HL-60/S4 treated with retinoic acid at 250 ng/mL for 4 days and 3 days (cell line): ENCODE results near the gene TNNI2.

Experiments used
- in situ Hi-C: fragments of 300-500 bp; cut with MboI; formaldehyde crosslinking; loops from 2 replicates; pipeline ENCODE4 v1.7.0; 2022; ENCODE audit warnings: low sequenced_read_pairs

The TNNI2 gene

DNA sequence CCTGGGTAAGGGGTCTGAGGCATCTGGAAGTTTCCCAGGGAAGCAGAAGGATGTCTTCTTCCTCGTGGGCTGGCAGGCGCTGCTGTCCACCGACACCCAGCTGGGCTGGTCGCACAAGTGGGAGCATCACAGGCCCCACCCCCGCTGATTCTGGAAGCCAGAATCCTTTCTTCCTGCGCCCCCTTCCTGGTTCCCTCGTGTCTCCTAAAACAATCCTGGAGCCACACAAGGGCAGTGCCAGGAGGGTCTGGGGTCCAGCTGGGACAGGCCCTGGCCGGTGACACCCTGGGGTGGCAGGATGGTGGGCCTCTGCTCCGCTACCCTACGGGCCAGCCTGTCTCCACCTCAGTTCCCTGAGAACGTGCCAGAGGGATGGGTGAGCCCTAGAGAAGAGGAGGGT, 18.3 kb downstream of the TNNI2 start:
- in situ Hi-C loops, result no loop called here

- in situ Hi-C loops, result no loop called here
Measured at GRCh38 chr11:1858154-1858553, 19.4 kb downstream of the TNNI2 start.

- in situ Hi-C loops, result no loop called here
Measured at GRCh38 chr11:1858576-1858975, 19.8 kb downstream of the TNNI2 start.

DNA sequence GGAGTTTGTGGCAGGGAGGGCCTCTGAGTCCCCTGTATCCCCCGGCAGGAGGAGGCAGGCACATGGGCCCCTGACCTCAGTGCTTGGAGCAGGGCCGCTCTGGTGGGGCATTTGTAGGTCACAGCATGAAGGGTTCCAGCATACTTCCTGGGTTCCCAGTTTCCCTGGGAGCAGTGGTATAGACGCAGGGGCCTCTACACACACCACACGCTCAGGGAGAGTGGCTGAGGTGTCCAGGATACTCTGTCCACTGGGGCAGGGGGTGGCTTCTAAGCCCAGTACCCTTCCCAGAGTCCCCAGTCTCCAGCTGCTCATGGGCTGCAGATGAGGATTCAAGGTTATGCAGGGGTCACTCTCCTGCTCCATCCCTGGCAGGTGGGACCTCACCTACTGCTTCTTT, 20.2 kb downstream of the TNNI2 start:
- in situ Hi-C loops, result no loop called here

GRCh38 chr11:1860108-1860507, 21.3 kb downstream of the TNNI2 start:
- in situ Hi-C loops, result no loop called here

DNA sequence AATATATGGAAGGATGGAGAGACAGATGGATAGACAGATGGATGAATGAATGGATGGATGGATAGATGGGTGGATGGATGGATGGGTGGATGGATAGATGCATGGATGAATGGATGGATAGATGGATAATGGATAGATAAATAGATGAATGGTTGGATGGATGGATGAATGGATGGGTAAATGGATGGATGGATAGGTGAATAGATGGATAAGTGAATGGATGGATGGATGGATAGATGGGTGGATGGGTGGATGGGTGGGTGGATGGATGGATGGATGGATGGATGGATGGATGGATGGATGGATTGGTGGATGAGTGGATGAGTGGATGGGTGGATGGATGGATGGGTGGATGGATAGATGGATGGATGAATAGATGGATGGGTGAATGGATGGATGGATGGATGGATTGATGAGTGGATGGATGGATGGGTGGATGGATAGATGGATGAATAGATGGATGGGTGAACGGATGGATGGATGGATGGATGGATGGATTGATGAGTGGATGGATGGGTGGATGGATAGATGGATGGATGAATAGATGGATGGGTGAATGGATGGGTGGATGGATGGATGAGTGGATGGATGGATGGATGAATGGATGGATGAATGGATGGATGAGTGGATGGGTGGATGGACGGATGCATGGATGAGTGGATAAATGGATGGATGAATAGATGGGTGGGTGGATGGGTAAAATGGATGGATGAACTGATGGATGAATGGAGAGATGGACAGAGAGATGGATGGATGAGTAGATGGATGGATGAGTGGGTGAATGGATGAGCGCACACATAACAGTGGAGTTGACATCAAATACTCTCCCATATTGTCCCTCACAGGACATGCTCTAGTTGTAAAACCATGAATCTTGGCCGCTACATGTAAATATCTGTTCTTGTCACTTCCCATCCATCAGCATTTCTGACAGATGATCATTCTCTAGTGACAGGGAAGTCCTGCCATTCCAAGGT, 22.9 kb downstream of the TNNI2 start:
- in situ Hi-C loops, result no loop called here

DNA sequence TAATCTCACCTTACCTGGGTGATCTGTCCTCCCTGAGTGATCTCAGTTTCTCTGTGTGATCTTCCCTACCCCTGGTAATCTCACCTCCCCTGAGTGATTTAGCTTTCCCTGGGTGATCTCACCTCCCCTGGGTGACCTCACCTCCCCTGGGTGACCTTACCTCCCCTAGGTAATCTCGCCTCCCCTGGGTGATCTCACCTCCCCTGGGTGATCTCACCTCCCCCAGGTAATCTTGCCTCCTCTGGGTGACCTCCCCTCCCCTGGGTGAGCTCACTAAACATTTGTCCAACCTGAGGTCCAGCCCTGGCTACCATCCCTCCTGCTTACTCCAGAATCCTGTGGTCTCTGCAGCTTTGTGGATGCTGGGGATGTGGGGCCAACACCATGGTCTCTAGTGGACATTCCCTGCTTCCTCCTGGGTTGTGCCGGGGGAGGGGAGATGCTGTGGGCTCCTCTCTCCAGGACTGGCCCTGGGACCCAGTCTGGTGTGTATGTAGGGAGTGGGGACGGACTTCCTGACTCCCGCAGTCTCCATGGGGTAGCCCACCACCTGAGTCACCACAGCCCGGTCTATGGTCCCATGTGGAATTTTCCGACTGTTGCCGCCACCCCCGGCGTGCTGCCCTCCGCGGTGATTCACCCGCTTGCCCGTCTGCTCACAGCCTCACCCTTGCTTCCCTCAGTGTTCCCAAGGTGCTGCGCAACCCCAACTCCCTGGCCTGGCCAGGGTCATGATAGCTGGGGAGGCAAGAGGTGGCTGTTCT, 24.0 kb downstream of the TNNI2 start:
- in situ Hi-C loops, result no loop called here

GRCh38 chr11:1863352-1864216, 24.8 kb downstream of the TNNI2 start:
- in situ Hi-C loops, result no loop called here

DNA sequence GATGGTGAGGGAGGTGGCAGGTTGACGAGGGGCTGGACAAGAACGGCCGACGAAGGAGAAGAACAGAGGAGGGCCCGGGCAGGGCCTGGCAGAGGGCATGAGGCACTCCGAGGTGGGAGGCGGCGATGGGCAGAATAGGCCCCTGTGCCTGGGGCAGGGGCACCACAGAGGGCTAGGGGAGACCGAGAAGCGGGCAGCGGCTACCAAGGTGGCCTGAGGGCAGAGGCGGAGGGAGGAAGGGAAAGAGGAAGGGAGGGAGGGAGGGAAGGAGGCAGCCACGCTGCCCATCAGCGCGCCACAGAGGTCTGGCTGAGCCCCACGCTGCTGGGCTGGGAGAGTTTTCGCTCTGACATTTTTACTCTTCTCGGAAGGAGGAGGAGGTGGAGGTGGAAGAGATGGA, 25.4 kb downstream of the TNNI2 start:
- in situ Hi-C loops, result no loop called here

GRCh38 chr11:1864831-1865665, 26.3 kb downstream of the TNNI2 start:
- in situ Hi-C loops, result no loop called here

DNA sequence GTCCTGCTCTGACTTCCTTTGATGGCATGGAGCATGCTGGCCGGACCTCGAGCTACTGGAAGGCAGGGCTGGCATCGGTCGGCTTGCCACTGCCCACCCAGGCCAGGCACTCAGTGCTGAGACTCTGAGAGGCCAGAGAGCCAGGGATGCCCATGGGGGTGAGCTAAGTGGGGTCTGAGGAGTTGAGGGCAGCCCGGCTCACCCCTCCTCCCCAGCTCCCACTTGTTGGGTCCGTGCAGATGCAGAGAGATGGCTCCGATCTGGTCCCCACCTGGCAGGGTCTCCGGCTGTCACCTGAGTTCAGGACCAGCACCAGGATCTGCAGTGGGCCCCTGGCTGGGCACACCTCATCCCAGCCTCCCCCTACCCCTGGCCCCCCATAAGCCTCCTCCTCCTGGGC, 27.4 kb downstream of the TNNI2 start:
- in situ Hi-C loops, result no loop called here

GRCh38 chr11:1866776-1867175, 28.0 kb downstream of the TNNI2 start:
- in situ Hi-C loops, result no loop called here

DNA sequence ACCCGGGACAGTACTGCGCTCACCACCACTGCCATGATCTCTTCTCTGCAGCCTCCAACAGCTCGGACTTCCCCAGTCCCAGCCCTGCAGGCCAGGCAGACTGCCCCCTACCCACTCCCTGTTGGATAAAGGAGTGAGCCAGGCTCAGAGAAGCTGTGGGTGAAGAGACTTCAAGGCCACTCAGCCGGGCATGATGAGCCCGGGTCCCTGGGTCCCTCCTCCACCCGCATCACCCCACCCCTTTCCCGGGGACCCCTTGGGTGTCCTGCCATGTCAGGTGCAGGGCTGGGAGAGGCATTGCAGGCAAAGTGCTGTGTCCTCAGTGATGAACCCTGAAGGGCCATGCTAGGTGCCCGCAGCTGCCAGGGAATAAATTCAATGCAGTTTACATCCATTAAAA, 28.6 kb downstream of the TNNI2 start:
- in situ Hi-C loops, result no loop called here

DNA sequence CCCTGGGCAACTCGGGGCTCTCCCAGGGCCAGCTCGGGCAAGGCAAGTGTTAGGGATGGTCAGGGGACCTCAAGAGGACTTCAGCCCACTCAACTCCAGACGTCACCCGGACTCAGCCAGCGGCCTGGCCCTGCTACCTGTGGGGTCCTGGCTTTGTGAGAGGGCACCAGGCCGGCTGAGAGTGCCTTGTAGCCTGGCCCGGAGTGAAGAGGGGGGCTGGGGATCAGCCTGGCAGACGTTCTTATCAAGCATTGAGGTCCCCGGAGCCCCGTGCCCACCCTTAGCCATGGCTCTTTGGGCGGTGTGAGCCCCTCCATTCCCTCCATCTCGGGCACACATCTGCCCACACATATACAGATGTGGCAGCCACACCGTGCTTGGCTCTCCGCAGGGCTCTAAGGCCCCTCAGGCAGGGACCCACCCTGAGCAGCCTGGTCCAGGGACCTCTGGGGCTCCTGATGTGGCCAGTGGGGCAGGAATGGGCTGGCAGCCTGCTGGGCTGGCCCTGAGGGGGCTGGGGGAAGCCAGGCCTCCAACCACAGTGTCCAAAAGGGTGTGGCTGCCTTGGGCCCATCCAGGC, 29.4 kb downstream of the TNNI2 start:
- in situ Hi-C loops, result no loop called here

DNA sequence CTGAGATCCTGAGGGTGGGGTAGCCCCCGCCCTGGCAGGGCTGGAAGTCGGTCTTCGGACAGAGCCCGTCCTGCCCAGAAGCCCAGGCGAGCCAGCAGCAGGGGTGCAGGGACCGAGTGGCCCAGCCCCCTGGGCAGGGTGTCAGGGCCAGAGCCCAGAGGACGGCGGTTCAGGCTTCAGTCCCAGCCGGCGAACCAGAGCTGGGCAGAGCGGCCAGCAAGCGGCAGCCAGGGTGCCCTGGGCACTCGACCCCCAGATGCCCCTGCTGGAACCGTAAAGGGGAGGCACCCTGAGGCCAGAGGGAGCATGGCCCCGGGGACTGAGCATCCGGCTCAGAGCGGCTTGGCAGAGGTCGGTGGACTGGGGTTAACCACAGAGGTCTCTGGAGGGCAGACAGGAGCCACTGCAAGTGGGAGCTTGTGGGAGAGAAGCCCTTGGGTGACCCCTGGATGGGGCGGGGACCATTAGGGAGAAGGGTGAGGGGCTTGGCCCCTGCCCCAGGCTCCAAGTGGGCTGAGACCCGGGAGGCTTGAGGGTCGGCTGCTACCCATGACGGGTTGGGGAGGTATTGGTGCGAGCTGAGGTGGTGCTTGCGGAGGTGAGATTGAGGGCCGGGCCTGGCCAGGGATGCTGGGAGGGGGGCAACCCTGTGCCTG, 30.0 kb downstream of the TNNI2 start:
- in situ Hi-C loops, result no loop called here

GRCh38 chr11:1869427-1870325, 30.9 kb downstream of the TNNI2 start:
- in situ Hi-C loops, result no loop called here

DNA sequence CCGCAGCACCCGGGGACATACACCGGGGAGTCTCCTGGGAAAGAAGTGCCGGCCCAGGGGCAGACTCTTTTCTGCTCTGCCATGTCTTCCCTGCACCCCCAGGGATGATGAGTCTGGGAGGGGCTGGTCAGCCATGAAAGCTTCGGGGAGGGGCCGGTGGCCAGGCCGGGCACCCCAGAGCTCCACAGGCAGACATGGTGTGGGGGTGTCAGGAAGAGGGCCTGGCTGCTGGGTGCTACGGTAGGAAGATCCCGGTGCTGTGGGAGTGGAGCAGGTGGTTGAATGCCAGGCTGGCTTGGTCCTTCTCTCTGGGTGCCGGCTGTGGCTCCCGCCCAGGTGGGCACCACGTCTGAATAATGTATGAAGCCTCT, 31.5 kb downstream of the TNNI2 start:
- in situ Hi-C loops, result no loop called here

DNA sequence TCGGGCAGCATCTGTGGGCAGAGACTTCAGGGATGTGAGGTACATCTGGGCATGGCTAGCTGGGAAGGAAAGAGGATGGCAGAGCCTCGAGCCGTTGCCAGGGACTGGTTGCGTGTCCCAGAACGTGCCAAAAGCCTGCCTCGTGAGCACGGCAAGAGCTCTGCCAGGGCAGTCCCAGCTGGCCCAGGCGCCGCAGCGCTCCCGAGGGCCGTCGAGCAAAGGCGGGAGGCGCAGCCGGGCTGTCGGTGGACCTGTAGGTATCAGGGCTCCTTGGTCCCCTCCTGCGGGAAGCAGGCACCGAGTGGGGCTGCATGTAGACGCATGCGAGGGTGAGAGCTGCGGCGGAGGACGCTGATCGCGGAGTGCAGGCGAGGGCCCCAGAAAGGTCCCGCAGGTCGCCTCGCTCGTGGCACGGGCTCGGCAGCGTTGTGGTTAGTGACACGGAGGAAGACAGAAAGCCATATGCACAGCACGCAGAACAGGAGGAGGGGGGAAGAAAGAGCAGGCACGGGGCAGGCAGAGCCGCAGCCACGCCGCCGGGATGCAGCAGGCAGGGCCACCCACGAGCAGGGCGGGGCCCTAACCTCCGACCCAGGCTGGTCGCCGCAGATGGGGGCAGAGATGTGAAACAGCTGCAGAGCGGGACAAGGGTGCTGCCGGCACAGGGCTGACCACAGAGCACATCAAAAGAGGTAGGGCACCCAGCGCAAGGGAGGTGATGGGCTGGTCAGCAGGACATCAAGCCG, 32.1 kb downstream of the TNNI2 start:
- in situ Hi-C loops, result no loop called here
